ENCODE measurements around the gene SRC.

GRCh38 chr20:37430778-37431460 lies 85.0 kb downstream of the SRC start:
- TF ChIP-seq, protein P1, sequence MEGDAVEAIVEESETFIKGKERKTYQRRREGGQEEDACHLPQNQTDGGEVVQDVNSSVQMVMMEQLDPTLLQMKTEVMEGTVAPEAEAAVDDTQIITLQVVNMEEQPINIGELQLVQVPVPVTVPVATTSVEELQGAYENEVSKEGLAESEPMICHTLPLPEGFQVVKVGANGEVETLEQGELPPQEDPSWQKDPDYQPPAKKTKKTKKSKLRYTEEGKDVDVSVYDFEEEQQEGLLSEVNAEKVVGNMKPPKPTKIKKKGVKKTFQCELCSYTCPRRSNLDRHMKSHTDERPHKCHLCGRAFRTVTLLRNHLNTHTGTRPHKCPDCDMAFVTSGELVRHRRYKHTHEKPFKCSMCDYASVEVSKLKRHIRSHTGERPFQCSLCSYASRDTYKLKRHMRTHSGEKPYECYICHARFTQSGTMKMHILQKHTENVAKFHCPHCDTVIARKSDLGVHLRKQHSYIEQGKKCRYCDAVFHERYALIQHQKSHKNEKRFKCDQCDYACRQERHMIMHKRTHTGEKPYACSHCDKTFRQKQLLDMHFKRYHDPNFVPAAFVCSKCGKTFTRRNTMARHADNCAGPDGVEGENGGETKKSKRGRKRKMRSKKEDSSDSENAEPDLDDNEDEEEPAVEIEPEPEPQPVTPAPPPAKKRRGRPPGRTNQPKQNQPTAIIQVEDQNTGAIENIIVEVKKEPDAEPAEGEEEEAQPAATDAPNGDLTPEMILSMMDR (conservative IDR thresholded peaks at IDR 0.05; ENCODE audit: low read depth in 2 of 2): no peak
- TF ChIP-seq EZH2 (IDR thresholded peaks at IDR 0.05; ENCODE audit: low read depth, unreplicated experiment): no peak
